Measurements from ENCODE around the gene SORBS2. TPM values are rescaled to one million over a fixed set of nuclear protein-coding genes. Genes with fewer than 3 reads are reported as not detected.

SORBS2 gene
- total RNA-seq, 2 experiments from 2014 or later = not detected

DNA sequence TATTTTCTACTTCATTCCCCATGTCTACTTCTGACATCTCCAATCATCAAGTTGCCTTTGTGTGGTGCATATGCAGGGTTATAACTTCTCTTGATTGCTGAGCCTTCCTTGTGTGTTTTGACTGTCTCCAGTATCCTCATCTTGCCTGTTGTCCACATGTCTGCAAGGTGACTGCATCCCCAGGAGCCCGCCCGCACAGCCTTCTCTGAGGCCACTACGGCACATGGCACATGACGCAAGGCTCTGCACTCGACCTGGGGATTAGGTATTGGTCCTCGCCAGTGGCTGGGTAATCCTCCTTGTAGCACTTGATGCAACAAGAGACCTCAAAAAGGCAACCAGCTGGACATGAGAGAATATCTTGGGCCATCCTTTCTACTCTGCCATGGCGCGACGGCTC, 122.6 kb downstream of the SORBS2 start:
- CTCF ChIA-PET = no interaction called here
- POLR2A ChIA-PET = no interaction called here

DNA sequence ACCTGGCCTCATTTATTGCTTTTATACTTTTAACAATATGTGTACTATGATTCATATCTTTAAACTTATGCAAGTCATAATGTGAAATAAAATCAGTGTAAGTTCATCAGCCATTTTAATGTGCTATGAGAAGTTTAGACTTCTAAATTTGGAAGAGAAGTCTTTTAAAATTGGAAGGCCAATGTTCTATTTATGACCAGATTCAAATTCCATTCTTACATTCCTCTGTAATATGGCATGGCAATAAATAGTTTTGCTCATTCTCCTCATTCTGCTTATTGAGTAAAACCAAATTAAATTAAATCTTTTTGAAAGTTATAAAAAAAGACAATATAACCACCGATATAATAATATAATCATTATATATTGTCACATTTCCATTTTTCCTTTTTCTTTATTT, 126.2 kb downstream of the SORBS2 start:
- ChIA-PET CTCF (no interaction called here), POLR2A (no interaction called here)

DNA sequence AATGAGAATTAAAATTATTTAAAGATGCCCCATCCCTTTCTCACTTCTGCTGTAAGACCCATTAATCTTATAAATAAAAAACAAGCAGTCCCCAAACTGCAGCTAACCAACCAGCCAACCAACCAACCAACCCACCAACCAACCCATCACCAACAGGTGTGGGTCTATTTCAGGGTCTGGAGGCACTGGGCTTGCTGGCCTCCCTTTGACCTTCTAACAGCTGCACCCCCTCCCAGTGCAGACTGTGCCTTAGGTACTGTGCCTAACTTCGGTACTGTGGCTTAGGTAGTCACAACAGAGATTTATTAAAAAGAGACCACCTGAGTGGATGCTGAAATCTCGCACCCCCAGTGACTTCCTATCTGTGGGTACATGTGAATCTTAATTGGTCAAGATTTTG, 128.1 kb downstream of the SORBS2 start:
- POLR2A ChIA-PET = no interaction called here

DNA sequence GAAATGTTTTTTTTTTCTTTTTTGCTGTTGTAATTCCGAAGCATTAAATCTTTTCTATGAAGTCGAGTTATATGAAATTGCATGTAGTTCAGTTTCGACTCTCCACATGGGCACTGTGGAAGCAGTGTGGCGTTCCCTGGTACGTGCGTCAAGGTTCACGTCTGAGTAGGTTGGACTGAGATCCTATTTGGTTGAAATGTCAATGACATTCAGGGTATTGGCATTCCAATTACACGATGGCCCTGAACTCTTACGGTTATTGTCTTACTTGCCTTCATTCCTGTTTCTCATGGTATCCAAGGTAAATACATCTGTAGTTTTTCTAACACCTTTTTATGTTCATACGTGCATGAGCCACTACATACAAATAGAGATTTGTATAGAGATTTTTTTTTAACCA, 128.8 kb downstream of the SORBS2 start:
- CTCF ChIA-PET = no interaction called here
- POLR2A ChIA-PET = no interaction called here

More for the DNA sequence above, 128.1 kb downstream of the SORBS2 start:
- CTCF ChIA-PET = no interaction called here

DNA sequence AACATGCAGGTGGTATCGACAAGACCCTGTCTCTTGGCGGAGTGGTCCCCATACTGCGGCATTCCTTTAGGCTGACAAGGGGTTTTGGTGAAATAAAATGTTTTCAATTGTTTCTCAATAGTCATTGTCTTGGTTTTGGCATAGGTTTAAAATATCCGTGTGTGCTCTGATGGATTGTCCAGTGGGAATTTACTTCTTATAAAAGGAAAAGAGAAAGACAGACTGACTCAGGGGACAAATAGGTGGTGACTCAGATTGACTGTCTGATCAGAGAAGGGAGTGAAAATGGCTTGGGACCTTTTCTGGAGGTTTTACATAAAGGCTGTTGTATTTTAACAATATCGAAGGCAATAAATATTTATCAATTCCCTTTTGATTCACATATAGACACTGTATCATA, 129.8 kb downstream of the SORBS2 start:
- ChIA-PET CTCF (no interaction called here), POLR2A (no interaction called here)

DNA sequence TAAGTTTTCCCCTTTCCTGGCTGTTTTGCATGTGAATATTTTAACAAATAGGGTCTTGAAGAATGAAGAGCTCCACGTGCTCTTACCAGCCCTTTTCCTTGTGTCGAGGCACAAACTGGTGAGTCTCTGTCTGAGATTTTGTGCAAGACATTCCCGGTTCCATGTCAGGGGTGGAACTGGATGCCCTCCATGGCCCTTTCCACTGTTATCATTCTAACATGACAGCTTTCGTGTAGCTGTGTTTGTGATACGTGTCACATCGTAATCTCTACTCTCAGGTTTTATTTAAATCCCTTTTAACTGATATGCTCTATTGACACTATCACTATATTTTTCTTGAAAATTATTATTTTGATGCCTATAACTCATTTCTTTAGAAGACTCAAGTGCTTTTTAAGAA, 130.4 kb downstream of the SORBS2 start:
- POLR2A ChIA-PET = no interaction called here
- CTCF ChIA-PET = no interaction called here

DNA sequence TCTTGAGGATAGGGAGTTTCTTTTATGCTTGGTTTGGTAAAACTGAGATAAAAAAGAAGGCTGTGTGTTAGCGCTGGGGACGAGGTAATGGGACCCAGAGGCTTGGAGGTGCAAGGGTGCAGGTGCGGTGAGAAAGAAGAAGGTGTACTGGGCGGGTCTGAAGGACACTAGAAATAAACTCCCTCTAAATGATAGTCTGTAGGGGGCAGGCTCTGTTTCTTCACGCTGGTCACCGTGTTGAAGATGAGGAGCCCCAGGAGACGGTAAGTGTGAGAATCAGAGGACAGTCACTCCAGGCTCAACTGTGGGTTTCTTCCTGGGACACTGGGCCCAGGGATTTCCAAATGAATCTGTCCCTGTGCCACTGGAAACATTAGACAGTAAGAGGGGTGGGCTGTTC, 131.4 kb downstream of the SORBS2 start:
- ChIA-PET CTCF (no interaction called here), POLR2A (no interaction called here)

DNA sequence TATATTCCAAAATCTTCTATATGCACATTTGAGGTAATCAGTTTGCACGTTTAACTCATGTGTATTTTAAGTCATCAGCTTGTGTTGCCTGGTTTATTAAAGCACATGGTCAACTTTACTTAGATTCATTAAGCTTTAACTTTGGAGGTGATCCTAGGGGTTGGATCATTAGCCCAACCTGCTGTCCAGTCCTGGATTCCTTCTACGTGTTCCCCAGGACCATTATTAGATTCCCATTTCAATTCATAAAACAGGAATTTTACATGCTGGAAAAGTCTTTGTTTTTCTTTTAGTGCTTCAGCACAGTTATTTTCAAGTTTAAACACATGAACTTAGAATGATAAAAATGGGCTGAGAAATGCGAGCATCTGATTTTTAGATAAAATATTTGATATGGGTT, 132.5 kb downstream of the SORBS2 start:
- CTCF ChIA-PET = no interaction called here
- POLR2A ChIA-PET = no interaction called here

DNA sequence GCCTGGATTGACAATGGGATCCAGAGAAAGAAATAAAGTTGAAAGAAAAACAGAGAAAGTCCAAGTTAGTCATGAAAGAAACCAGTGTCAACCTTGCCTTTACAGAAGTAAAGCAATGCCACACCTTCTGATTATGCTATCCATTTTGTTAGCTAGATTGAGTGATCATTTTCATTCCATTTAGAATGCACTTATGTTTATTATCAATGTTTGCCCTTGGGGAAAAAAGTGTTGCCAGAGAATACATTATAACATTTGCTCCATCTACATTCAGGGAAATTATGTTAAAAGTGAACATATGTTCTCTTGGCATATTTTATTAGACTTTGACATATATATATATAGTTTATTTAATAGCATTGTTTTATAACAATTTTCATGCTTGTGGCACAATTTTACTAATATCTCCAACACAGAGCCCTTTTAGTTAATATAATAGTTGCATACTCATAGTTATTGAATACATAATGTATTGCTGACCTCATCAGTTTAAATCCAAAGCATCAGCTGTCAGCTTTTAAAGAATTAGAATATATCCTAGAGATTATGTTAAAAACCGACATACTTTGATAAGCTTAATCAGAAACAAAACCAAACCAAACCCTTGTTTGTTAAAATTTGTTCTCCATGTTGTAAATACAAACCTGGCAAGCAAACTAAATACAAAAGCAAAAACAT, 134.2 kb downstream of the SORBS2 start:
- ChIA-PET CTCF (no interaction called here), POLR2A (no interaction called here)

DNA sequence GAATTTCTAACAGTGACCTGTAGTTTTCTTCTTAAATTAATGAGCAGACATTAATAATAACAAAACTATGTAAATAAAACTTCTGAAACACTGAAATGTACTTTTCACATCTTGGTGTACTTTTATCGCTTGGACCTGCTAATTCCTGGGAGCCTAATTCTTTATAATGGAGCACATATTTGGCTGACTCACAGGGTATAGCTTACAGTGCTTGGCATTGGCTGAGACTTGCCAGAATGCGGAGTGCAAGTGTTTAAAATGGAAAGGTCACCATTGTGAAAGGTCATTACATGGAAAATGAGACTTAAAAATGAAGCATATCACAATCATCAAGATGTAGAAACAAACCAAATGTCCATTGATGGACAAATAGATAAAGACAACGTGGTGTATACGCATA, 139.4 kb downstream of the SORBS2 start:
- ChIA-PET POLR2A (no interaction called here), CTCF (no interaction called here)

DNA sequence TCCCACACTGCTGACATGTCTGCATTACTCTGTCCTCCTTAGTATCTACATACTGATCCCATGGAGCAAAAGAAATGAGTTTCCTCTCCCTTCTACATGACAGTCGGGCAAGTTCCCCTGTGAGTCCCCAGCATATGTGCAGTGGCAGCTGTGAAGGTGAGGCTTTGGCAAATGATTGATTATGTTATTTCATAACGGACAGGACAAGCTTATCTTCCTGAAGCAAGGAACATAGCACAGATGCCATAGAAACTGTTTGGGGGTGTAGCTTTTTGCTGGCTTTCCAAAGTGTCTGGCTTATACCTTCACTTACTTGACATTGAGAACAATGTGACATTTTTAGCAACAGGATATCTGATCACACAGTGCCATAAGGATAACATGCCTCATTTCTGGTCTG, 139.8 kb downstream of the SORBS2 start:
- POLR2A ChIA-PET = no interaction called here
- CTCF ChIA-PET = no interaction called here

DNA sequence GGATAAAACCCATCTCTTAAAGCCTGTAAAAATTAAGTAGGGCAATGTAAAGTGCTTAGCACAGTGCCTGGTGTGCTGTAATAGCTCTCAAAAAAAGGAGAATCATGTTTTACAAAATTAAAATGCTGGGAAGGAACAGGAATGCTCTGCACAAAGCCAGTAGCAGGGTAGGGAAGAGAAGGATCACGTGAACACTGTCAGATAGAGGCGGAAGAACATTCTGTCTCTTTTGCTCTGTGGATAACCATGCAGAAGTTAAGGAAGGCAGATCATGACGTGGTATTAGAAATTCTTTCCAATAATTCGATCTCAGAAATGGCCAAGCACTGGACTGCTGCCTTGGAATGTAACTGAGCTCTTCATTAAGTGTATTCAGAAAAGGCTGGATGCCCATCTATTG, 140.5 kb downstream of the SORBS2 start:
- CTCF ChIA-PET = no interaction called here

DNA sequence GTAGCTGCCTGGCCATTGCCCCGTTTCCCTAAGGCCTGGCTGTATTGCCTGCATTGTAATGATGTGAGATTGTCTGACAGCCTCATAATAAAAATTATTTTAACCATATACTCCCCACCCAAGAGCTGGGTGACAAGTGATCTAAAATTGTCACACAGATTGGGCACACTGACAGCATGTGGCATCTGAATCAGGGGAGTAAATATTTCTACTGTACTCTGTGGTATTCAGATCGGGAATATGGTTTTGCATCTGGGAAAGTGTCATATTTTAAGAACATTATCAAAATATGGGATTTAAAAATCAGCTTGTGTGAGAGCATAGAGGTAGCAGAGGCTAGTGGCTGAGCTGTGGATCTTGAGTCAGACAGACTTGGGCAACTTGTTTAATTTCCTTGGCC, 140.9 kb downstream of the SORBS2 start:
- CTCF ChIA-PET = no interaction called here

More for the DNA sequence above, 140.5 kb downstream of the SORBS2 start:
- POLR2A ChIA-PET = no interaction called here

DNA sequence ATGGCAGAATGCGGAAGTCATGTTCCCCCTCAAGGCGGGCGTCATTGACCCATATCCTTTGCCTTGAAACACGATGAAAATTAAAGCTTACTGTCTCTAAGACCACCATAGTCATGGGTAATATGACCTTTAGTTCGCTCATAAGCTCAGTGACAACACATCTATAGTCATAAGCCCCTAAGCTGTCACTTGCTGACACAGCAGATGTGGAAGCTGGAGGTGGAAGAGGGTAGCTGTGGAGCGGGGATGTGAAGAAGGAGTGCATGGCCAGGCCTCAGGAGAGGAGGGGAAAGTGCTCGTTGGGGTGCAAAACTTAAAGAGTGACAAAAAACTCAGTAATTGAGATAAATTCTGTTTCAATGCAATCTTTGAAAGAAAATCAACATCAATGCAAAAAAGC, 142.7 kb downstream of the SORBS2 start:
- ChIA-PET POLR2A (no interaction called here), CTCF (no interaction called here)

More for the DNA sequence above, 140.9 kb downstream of the SORBS2 start:
- POLR2A ChIA-PET = no interaction called here

DNA sequence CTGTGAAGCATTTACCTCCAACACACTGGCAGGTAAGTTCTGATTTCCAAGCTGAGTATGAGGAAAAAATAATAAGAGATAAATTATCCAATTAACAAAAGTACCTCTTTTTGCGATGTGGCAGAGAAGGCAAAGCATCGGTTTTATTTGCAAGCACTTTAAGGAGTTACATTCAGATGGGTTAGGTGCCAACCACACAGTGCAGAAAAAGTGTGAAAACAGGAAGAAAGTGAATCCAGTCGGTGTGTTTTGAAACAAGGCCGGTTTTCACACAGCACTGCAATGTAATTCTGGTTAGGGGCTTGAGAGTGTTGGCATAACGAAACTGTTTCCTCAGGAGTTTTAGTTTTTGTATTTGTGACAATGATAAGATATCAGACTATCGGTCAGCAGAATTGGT, 145.8 kb downstream of the SORBS2 start:
- POLR2A ChIA-PET = no interaction called here
- CTCF ChIA-PET = no interaction called here

DNA sequence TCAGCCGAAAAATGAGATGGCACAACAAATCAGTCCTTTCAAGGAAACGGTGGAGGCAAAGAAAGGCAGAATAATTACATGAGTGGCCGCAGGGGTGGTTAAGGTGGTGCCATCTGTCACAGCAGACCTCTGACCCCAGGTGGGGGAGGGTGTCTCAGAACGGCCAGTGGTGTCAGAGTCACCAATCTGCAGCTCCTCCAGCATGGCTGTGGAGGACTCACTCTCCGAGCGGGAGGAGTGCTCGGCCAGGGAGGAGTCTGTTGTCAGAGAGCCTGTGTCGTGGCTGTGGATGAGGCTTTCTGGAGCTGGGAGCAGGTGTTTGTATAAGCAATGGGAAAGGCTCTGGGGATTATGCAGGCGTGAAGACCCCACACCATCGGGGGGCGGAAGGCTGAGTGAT, 146.3 kb downstream of the SORBS2 start:
- ChIA-PET CTCF (no interaction called here), POLR2A (no interaction called here)

DNA sequence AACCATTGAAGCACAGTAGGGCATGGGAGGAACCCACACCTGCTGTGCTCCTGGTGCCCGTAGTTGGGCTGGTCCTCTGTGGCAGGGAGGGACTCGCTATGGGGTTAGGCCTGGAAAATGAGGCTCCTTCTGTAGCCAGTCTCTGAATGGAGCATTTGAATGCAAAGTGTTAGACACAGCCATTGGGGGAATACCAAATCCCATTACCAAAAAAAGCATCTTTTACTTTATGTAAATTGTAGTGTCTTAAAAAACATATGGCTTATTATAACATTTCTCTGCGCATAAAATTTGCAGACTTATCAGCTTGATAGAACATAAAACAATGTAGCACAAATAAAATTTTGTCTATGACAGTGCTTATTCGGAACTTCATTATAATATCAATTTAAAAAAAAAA, 147.5 kb downstream of the SORBS2 start:
- ChIA-PET CTCF (no interaction called here), POLR2A (no interaction called here)

DNA sequence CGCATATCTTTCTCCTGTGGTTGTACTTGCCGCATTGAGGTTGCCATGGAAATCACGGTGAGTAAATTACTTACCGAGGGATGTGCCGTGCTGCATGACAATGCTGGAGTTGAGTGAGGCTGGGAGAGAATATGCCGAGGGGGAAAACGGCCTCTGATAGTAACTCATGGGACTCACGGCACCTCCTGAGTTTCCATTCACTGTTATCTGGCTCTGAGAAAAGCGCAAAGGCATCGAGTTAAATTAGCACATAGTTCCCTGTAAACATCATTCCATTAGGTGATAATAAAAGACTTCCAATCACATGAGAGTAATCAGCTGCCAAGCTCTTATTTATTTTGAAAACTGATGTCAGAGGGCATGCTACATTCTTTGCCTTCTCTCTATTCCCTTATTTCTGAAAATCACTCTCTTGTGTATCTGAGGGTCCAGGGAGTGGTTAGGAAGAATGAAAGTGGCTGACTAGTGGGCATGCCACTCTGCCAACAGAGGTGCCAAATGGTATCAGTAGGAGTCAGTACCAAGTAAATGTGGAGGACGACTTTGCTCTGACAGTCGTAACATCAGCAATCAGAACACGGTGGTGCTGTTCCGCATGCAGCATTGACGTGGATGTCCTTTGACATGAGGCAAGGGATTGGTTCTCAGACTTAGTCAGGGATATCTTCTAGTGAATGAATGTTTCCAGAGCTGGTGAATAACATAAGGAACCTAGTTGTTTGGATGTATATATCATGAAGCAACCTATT, 149.8 kb downstream of the SORBS2 start:
- CTCF ChIA-PET = no interaction called here
- POLR2A ChIA-PET = interaction anchor here (0.5 kb wide), 1 partner anchor 362 kb away, joined by 3 read pairs; no protein-coding TSS in a partner anchor

DNA sequence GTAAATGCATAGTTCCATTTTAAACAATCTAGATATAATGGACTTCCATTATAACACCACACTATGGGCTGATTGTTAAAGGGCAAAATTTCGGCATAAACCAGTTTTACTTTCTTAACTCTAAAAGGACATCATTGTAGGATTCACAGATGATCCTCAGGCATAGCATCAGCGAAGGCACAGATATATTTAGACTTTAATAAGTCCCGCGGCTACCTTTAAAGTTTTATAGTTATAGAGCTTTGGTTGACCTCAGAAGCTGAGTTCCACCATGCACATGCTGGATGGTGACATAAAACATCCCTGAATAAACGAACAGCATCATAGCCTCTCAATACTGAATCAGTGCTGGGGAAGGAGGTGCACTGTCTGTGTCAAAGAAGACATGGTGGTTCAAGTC, 151.7 kb downstream of the SORBS2 start:
- ChIA-PET CTCF (no interaction called here), POLR2A (no interaction called here)

DNA sequence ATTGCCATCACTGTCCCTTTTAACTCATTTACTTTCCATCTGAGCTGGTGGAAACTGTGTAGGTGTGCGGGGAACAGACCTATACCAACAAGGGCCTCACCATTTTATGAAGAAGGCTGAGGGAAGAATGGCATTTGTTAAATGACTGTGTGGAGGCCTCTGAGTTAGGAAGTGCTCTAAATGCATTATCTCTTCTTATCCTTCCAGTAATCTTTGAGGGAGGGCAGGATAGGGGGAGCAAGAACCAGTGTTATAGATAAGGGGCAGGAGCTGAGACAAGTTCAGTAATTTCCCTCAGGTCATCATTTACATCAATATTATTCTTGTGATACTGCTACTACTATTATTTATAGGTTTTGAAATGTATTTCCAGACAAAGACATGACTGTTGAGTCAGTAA, 154.3 kb downstream of the SORBS2 start:
- ChIA-PET POLR2A (no interaction called here), CTCF (no interaction called here)

DNA sequence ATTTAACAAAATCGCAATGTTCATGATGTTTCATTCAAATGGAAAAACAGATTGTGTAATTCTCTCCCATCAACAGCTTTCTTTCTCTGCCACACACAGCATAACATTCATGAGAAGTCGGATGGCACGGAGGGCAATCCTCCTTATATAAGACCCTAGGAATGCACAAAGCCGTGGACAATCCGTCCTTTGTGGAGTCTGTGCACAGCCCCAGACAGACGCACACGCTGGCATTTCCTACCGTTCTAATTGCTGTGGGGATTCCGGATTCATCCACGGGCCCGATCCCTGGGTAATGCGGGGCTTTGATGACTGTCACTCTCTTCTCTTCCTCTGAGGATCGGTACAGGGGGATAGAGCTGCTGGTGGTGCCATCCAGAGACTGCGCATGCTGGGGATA, 154.8 kb downstream of the SORBS2 start:
- ChIA-PET POLR2A (no interaction called here), CTCF (no interaction called here)

DNA sequence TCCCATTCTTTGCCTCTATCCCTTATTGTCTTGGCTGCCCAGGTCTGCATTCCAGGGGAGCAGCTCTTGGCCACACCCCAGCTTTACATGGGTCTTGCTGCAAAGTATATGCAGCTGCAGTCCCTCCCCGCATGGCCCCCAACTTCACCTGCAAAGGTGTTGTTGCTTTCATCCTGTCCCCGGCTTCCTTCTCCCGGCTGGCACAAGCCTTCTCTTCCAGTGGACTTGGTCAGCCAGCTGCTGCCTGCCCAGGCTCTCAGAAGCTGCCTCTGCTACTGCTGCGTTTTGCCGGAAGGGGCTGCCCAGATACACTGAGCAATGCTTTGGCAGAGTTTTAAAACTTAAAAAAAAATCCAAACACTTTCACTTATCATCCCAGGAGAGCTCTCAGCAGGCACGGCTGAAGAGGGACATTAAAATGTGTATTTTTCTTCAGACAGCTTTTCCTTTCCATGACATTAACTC, 155.5 kb downstream of the SORBS2 start:
- ChIA-PET CTCF (no interaction called here), POLR2A (no interaction called here)

Data from activated CD8-positive, alpha-beta memory T cell treated with anti-CD3 and anti-CD28 coated beads for 36 hours (primary cell).